KMS-11 (cell line): ENCODE results near the gene ELP1.

ENCODE experiments used
- H2AFZ ChIP-seq: fragments of 200-600 bp; sonication (generic); 2 replicates; pipeline ENCODE4 v1.6.1; 2016; ENCODE audit warnings: antibody characterized with exemption, mixed run types, low read depth
- H3K27ac ChIP-seq: fragments of 200-600 bp; sonication (generic); 2 replicates; pipeline ENCODE4 v1.6.1; 2016; ENCODE audit warnings: mild to moderate bottlenecking, mixed run types
- H3K27me3 ChIP-seq: fragments of 200-600 bp; sonication (generic); 2 replicates; pipeline ENCODE4 v1.6.1; 2017; ENCODE audit warnings: mild to moderate bottlenecking, low read depth, mixed run types, moderate library complexity; ENCODE audit not compliant: insufficient read depth
- H3K36me3 ChIP-seq: fragments of 200-600 bp; sonication (generic); 2 replicates; pipeline ENCODE4 v1.6.1; 2017; ENCODE audit warnings: mild to moderate bottlenecking, mixed run types; ENCODE audit not compliant: insufficient read depth
- H3K4me1 ChIP-seq: fragments of 200-600 bp; sonication (generic); 2 replicates; pipeline ENCODE4 v1.6.1; 2016; ENCODE audit warnings: mild to moderate bottlenecking, low read depth, mixed run types; ENCODE audit not compliant: poor library complexity, severe bottlenecking
- H3K4me2 ChIP-seq: fragments of 200-600 bp; sonication (generic); 2 replicates; pipeline ENCODE4 v1.7.0; 2016; ENCODE audit warnings: mild to moderate bottlenecking, mixed run types
- H3K4me3 ChIP-seq: fragments of 200-600 bp; sonication (generic); IDR thresholded peaks from 2 replicates; pipeline ENCODE4 v1.6.1; 2017; ENCODE audit warnings: low read depth, low read length, mixed read lengths; ENCODE audit not compliant: insufficient read depth
- H3K79me2 ChIP-seq: fragments of 200-600 bp; sonication (generic); 2 replicates; pipeline ENCODE4 v1.6.1; 2016; ENCODE audit warnings: low read depth, mixed run types; ENCODE audit not compliant: insufficient read depth
- H3K9ac ChIP-seq: fragments of 200-600 bp; sonication (generic); 2 replicates; pipeline ENCODE4 v1.6.1; 2016; ENCODE audit warnings: mild to moderate bottlenecking, mixed run types
- H4K20me1 ChIP-seq: fragments of 200-600 bp; sonication (generic); 2 replicates; pipeline ENCODE4 v1.6.1; 2016; ENCODE audit warnings: mild to moderate bottlenecking, mixed run types; ENCODE audit not compliant: insufficient read depth
- CTCF ChIP-seq: fragments of 200-600 bp; sonication (generic); conservative IDR thresholded peaks from 2 replicates; pipeline ENCODE4 v1.6.1; 2017; ENCODE audit warnings: low read depth, mild to moderate bottlenecking, antibody characterized with exemption, low read length, moderate library complexity, mixed read lengths

Gene ELP1

GRCh38 chr9:108864446-108864845, 69.5 kb downstream of the ELP1 start:
- Histone ChIP-seq H3K4me2 (no peak overlapping the region), H3K27me3 (no peaks in the 10 kb centered on the region), H4K20me1 (no peaks in the 10 kb centered on the region), H3K4me3 (no peak overlapping the region), H3K79me2 (no peaks in the 10 kb centered on the region), H3K36me3 (no peaks in the 10 kb centered on the region), H3K4me1 (no peaks in the 10 kb centered on the region), H2AFZ (no peak overlapping the region), H3K27ac (no peak overlapping the region), H3K9ac (no peak overlapping the region)
- TF ChIP-seq CTCF: no peak

- Histone ChIP-seq H3K27ac (no peak overlapping the region), H2AFZ (no peak overlapping the region), H3K9ac (no peak overlapping the region), H3K27me3 (no peaks in the 10 kb centered on the region), H3K4me2 (no peak overlapping the region), H3K36me3 (no peaks in the 10 kb centered on the region), H3K79me2 (no peaks in the 10 kb centered on the region), H3K4me1 (no peaks in the 10 kb centered on the region), H4K20me1 (no peaks in the 10 kb centered on the region), H3K4me3 (no peak overlapping the region)
- TF ChIP-seq CTCF: no peak
These were observed 70.0 kb downstream of the ELP1 start for GRCh38 chr9:108863891-108864290.

- Histone ChIP-seq H3K27me3 (no peaks in the 10 kb centered on the region), H2AFZ (no peak within 1 kb of the TSS), H3K9ac (no peak within 1 kb of the TSS), H3K36me3 (no peaks in the 10 kb centered on the region), H4K20me1 (no peaks in the 10 kb centered on the region), H3K79me2 (no peaks in the 10 kb centered on the region), H3K4me2 (no peak within 1 kb of the TSS), H3K4me3 (no peak within 1 kb of the TSS), H3K27ac (no peak within 1 kb of the TSS), H3K4me1 (no peaks in the 10 kb centered on the region)
- no peak for TF ChIP-seq CTCF
These were observed 71.9 kb downstream of the ELP1 start, which contains the start of gene ACTL7A for GRCh38 chr9:108861997-108862396. ACTL7A (plus strand) TSS chr9:108862266; CDS start chr9:108862323, 57 bp downstream.

GRCh38 chr9:108861464-108861863, 72.5 kb downstream of the ELP1 start:
- Histone ChIP-seq H2AFZ (no peak overlapping the region), H3K4me2 (no peak overlapping the region), H3K79me2 (no peaks in the 10 kb centered on the region), H3K27ac (no peak overlapping the region), H3K9ac (no peak overlapping the region), H3K4me3 (no peak overlapping the region), H3K4me1 (no peaks in the 10 kb centered on the region), H3K36me3 (no peaks in the 10 kb centered on the region), H3K27me3 (no peaks in the 10 kb centered on the region), H4K20me1 (no peaks in the 10 kb centered on the region)
- TF ChIP-seq CTCF: no peak
